ENCODE data around the gene MOSPD3.

Gene MOSPD3

GRCh38 chr7:100589341-100589947, 22.9 kb upstream of the MOSPD3 start:
- TF ChIP-seq FOXP2 (optimal IDR thresholded peaks at IDR 0.05; ENCODE audit: borderline replicate concordance, extremely low read depth, extremely low read length, insufficient read depth): no peak
- no peak for TF ChIP-seq POLR2AphosphoS5 (IDR thresholded peaks at IDR 0.05; ENCODE audit: low read depth, low read length)
- TF ChIP-seq TAF1 (IDR thresholded peaks at IDR 0.05; ENCODE audit: borderline replicate concordance, insufficient read depth, low read length): no peak
- TF ChIP-seq REST (IDR thresholded peaks at IDR 0.05; ENCODE audit: insufficient read depth in 1 of 2, low read depth in 2 of 2, low read length in 2 of 2): no peak
- no peak for TF ChIP-seq SIN3A (IDR thresholded peaks at IDR 0.05; ENCODE audit: borderline replicate concordance, insufficient read depth, low read length)

GRCh38 chr7:100590077-100590737, 22.1 kb upstream of the MOSPD3 start:
- no peak for TF ChIP-seq FOXP2 (optimal IDR thresholded peaks at IDR 0.05; ENCODE audit: borderline replicate concordance, extremely low read depth, extremely low read length, insufficient read depth)
- no peak for TF ChIP-seq SIN3A (IDR thresholded peaks at IDR 0.05; ENCODE audit: borderline replicate concordance, insufficient read depth, low read length)
- TF ChIP-seq POLR2AphosphoS5 (IDR thresholded peaks at IDR 0.05; ENCODE audit: low read depth, low read length): no peak
- no peak for TF ChIP-seq TAF1 (IDR thresholded peaks at IDR 0.05; ENCODE audit: borderline replicate concordance, insufficient read depth, low read length)
- no peak for TF ChIP-seq REST (IDR thresholded peaks at IDR 0.05; ENCODE audit: insufficient read depth in 1 of 2, low read depth in 2 of 2, low read length in 2 of 2)

GRCh38 chr7:100591596-100591995, 20.7 kb upstream of the MOSPD3 start:
- no peak for TF ChIP-seq POLR2AphosphoS5 (IDR thresholded peaks at IDR 0.05; ENCODE audit: low read depth, low read length)
- TF ChIP-seq FOXP2 (optimal IDR thresholded peaks at IDR 0.05; ENCODE audit: borderline replicate concordance, extremely low read depth, extremely low read length, insufficient read depth): no peak
- no peak for TF ChIP-seq SIN3A (IDR thresholded peaks at IDR 0.05; ENCODE audit: borderline replicate concordance, insufficient read depth, low read length)
- TF ChIP-seq TAF1 (IDR thresholded peaks at IDR 0.05; ENCODE audit: borderline replicate concordance, insufficient read depth, low read length): no peak
- TF ChIP-seq REST (IDR thresholded peaks at IDR 0.05; ENCODE audit: insufficient read depth in 1 of 2, low read depth in 2 of 2, low read length in 2 of 2): no peak

- TF ChIP-seq SIN3A (IDR thresholded peaks at IDR 0.05; ENCODE audit: borderline replicate concordance, insufficient read depth, low read length): no peak
- no peak for TF ChIP-seq TAF1 (IDR thresholded peaks at IDR 0.05; ENCODE audit: borderline replicate concordance, insufficient read depth, low read length)
- no peak for TF ChIP-seq REST (IDR thresholded peaks at IDR 0.05; ENCODE audit: insufficient read depth in 1 of 2, low read depth in 2 of 2, low read length in 2 of 2)
- no peak for TF ChIP-seq POLR2AphosphoS5 (IDR thresholded peaks at IDR 0.05; ENCODE audit: low read depth, low read length)
- TF ChIP-seq FOXP2 (optimal IDR thresholded peaks at IDR 0.05; ENCODE audit: borderline replicate concordance, extremely low read depth, extremely low read length, insufficient read depth): no peak
Measured at GRCh38 chr7:100595188-100595587, 17.2 kb upstream of the MOSPD3 start.

Measured in PFSK-1 (cell line).